WTC11 (cell line): ENCODE measurements around the gene SLC10A3.

ENCODE experiments used
- ATF3 ChIP-seq: sonication (generic); formaldehyde crosslinking; conservative IDR thresholded peaks from 2 replicates; pipeline ENCODE4 v1.8.1; 2022; ENCODE audit warnings: mild to moderate bottlenecking, missing genetic modification reagents
- CTCF ChIP-seq: fragments of 200-600 bp; IDR thresholded peaks from 2 replicates; pipeline ENCODE4 v1.8.0; 2022; ENCODE audit warnings: antibody characterized with exemption
- E2F5 ChIP-seq: sonication (generic); formaldehyde crosslinking; IDR thresholded peaks from 2 replicates; pipeline ENCODE4 v1.8.1; 2022; ENCODE audit warnings: mild to moderate bottlenecking, moderate library complexity, missing genetic modification reagents
- JUN ChIP-seq: sonication (generic); formaldehyde crosslinking; IDR thresholded peaks from 2 replicates; pipeline ENCODE4 v1.8.0; 2023; ENCODE audit warnings: mild to moderate bottlenecking, missing genetic modification reagents
- KAT7 ChIP-seq: sonication (generic); formaldehyde crosslinking; IDR thresholded peaks from 2 replicates; pipeline ENCODE4 v1.8.1; 2023; ENCODE audit warnings: missing genetic modification reagents, mild to moderate bottlenecking, borderline replicate concordance
- MAX ChIP-seq: sonication (generic); formaldehyde crosslinking; IDR thresholded peaks from 2 replicates; pipeline ENCODE4 v1.8.0; 2022; ENCODE audit warnings: mild to moderate bottlenecking, missing genetic modification reagents
- NR3C1 ChIP-seq: sonication (generic); formaldehyde crosslinking; conservative IDR thresholded peaks from 2 replicates; pipeline ENCODE4 v1.8.1; 2023; ENCODE audit warnings: low read depth, mild to moderate bottlenecking, missing genetic modification reagents
- RORB ChIP-seq: fragments of 250-450 bp; sonication (Bioruptor Pico); IDR thresholded peaks from 2 replicates; pipeline ENCODE4 v1.9.0; 2021; ENCODE audit warnings: mild to moderate bottlenecking
- STAT6 ChIP-seq: sonication (generic); formaldehyde crosslinking; conservative IDR thresholded peaks from 2 replicates; pipeline ENCODE4 v1.8.1; 2023; ENCODE audit warnings: mild to moderate bottlenecking, low read depth, missing genetic modification reagents, moderate library complexity
- ZBTB21 ChIP-seq: sonication (generic); formaldehyde crosslinking; IDR thresholded peaks from 2 replicates; pipeline ENCODE4 v1.8.1; 2023; ENCODE audit warnings: mild to moderate bottlenecking, missing genetic modification reagents, borderline replicate concordance
- ZNF138 ChIP-seq: sonication (generic); formaldehyde crosslinking; conservative IDR thresholded peaks from 2 replicates; pipeline ENCODE4 v1.8.1; 2022; ENCODE audit warnings: mild to moderate bottlenecking, moderate library complexity, missing genetic modification reagents

GRCh38 chrX:154509455-154509854 is 19.0 kb upstream of the SLC10A3 start:
- TF ChIP-seq CTCF (no peak), KAT7 (CRISPR knock-in tag) (no peak), NR3C1 (CRISPR knock-in tag) (no peak), ATF3 (CRISPR knock-in tag) (no peak), E2F5 (CRISPR knock-in tag) (no peak), STAT6 (CRISPR knock-in tag) (no peak), JUN (CRISPR knock-in tag) (no peak), ZNF138 (CRISPR knock-in tag) (no peak), ZBTB21 (CRISPR knock-in tag) (no peak), RORB (CRISPR knock-in tag) (no peak), MAX (no peak)
